ENCODE data around the gene GABRA4.

GRCh38 chr4:46955601-46956000 is 37.8 kb downstream of the GABRA4 start:
- TF ChIP-seq CTCF (IDR thresholded peaks at IDR 0.05) (no peak), POLR2A (IDR thresholded peaks at IDR 0.05) (no peak)
